ENCODE results near the gene TGFB1. TPM values are rescaled to one million over a fixed set of nuclear protein-coding genes. Genes with fewer than 3 reads are reported as not detected.

The TGFB1 gene
- total and polyA plus RNA-seq, 2 of the 13 experiments (the other 11 are each of a cell fraction or from before 2014, with no cell fraction given) = 4.1 to 5.4 TPM

- peak; percentile 72; the same call in 1 of the 2 replicates for TF ChIP-seq PRDM15 (CRISPR knock-in tag; IDR thresholded peaks at IDR 0.05)
- peak; percentile 46; the same call in 1 of the 2 replicates for TF ChIP-seq ZHX2 (IDR thresholded peaks at IDR 0.05; ENCODE audit: low read depth)
- no peak for TF ChIP-seq ZHX2 (CRISPR knock-in tag; IDR thresholded peaks at IDR 0.05; ENCODE audit: borderline replicate concordance)
- TF ChIP-seq TBP (CRISPR knock-in tag; IDR thresholded peaks at IDR 0.05) = no peak
- no peak for TF ChIP-seq DNMT3B (CRISPR knock-in tag; conservative IDR thresholded peaks at IDR 0.05)
- no peak for TF ChIP-seq PLSCR1 (CRISPR knock-in tag; IDR thresholded peaks at IDR 0.05; ENCODE audit: borderline replicate concordance)
- peak; percentile 71; the same call in 1 of the 2 replicates for TF ChIP-seq POGK (CRISPR knock-in tag; conservative IDR thresholded peaks at IDR 0.05)
- TF ChIP-seq UBTF (CRISPR knock-in tag; IDR thresholded peaks at IDR 0.05) = no peak
- TF ChIP-seq IKZF1 (IDR thresholded peaks at IDR 0.05) = no peak
- no peak for TF ChIP-seq ZNF674 (CRISPR knock-in tag; IDR thresholded peaks at IDR 0.05; ENCODE audit: low read depth)
- no peak; the same call in 1 of the 2 replicates for TF ChIP-seq STAG1 (CRISPR knock-in tag; IDR thresholded peaks at IDR 0.05)
- no peak for TF ChIP-seq CC2D1A (CRISPR knock-in tag; IDR thresholded peaks at IDR 0.05)
- no peak for TF ChIP-seq ZNF570 (CRISPR knock-in tag; IDR thresholded peaks at IDR 0.05; ENCODE audit: borderline replicate concordance)
These were observed 43.6 kb upstream of the TGFB1 start, which contains the start of the genes BCKDHA and EXOSC5 (continued) for GRCh38 chr19:41397086-41398049.

Measured in HepG2 (cell line).